ENCODE measurements around the gene RAD52. TPM values are rescaled to one million over a fixed set of nuclear protein-coding genes. Genes with fewer than 3 reads are reported as not detected.
A peak's percentile ranks its signal among the peaks of the same experiment; 100 is the strongest.

RAD52 gene
- total RNA-seq, 1 donor = 22.4 TPM

GRCh38 chr12:880656-881055, 68.8 kb downstream of the RAD52 start:
- no peak for DNase-seq (ENCODE audit: low read depth in 2 of 3, low spot score in 2 of 3)

GRCh38 chr12:879641-880040, 69.9 kb downstream of the RAD52 start:
- no peak for DNase-seq (ENCODE audit: low read depth in 2 of 3, low spot score in 2 of 3)

GRCh38 chr12:873954-874353, 75.5 kb downstream of the RAD52 start:
- no peak for DNase-seq (ENCODE audit: low read depth in 2 of 3, low spot score in 2 of 3)

GRCh38 chr12:870378-870777, 79.1 kb downstream of the RAD52 start:
- DNase-seq (ENCODE audit: low read depth in 2 of 3, low spot score in 2 of 3) = no peak

GRCh38 chr12:868722-869121, 80.8 kb downstream of the RAD52 start:
- peak in 1 of 3 donors; percentile 7 for DNase-seq (ENCODE audit: low read depth in 2 of 3, low spot score in 2 of 3)

GRCh38 chr12:867905-868304, 81.6 kb downstream of the RAD52 start:
- DNase-seq (ENCODE audit: low read depth in 2 of 3, low spot score in 2 of 3) = no peak

GRCh38 chr12:865614-866013, 83.9 kb downstream of the RAD52 start:
- DNase-seq (ENCODE audit: low read depth in 2 of 3, low spot score in 2 of 3) = no peak

GRCh38 chr12:863285-863684, 86.2 kb downstream of the RAD52 start:
- no peak for DNase-seq (ENCODE audit: low read depth in 2 of 3, low spot score in 2 of 3)

- DNase-seq (ENCODE audit: low read depth in 2 of 3, low spot score in 2 of 3) = no peak
Observed at GRCh38 chr12:862303-862911, 87.1 kb downstream of the RAD52 start.

Other genes starting within 250 kb of the RAD52 start
- 134 TPM for gene WNK1, start 197.1 kb downstream of the RAD52 start, total RNA-seq
- 17.2 TPM for gene ERC1, start 41.5 kb upstream of the RAD52 start, total RNA-seq

Data from hematopoietic multipotent progenitor cell (in vitro differentiated cells).